Fibroblast of lung (primary cell): Measurements from ENCODE around the gene MAP3K15.

Experiments used
- CTCF ChIP-seq, 2 donors: IDR thresholded peaks in 1 of 2; conservative IDR thresholded peaks in 1 of 2; 1 replicate in 1 of 2; 2 replicates in 1 of 2; pipeline ENCODE4 v1.5.1; 2011 to 2012; ENCODE audit warnings: low read length in 2 of 2, control low read depth in 1 of 2, inconsistent platforms in 1 of 2, low read depth in 1 of 2, mild to moderate bottlenecking in 1 of 2
- EZH2 ChIP-seq: IDR thresholded peaks from 2 replicates; pipeline ENCODE4 v1.5.1; 2012; ENCODE audit warnings: low read length, control low read depth, mild to moderate bottlenecking; ENCODE audit errors: missing control alignments

GRCh38 chrX:19334945-19335626, 180.2 kb downstream of the MAP3K15 start:
- peak in 1 of 2 donors; percentile 18 for TF ChIP-seq CTCF (conservative IDR thresholded peaks at IDR 0.05 in 1 of 2, IDR thresholded peaks at IDR 0.05 in 1 of 2; ENCODE audit: low read depth in 1 of 2, low read length in 2 of 2)
- no peak for TF ChIP-seq EZH2
